ENCODE measurements around the gene PLEKHJ1. TPM values are rescaled to one million over a fixed set of nuclear protein-coding genes. Genes with fewer than 3 reads are reported as not detected.
"Not testable (repeated sequence)": the region's sequence is repeated elsewhere in the genome, so short reads cannot be mapped to it uniquely, and the experiment has no call there.

PLEKHJ1 gene
- total and polyA plus RNA-seq, 9 of the 15 experiments (the other 6 are each of a cell fraction or from before 2014, with no cell fraction given) = 1.5 to 188 (median 63.9) TPM

DNA sequence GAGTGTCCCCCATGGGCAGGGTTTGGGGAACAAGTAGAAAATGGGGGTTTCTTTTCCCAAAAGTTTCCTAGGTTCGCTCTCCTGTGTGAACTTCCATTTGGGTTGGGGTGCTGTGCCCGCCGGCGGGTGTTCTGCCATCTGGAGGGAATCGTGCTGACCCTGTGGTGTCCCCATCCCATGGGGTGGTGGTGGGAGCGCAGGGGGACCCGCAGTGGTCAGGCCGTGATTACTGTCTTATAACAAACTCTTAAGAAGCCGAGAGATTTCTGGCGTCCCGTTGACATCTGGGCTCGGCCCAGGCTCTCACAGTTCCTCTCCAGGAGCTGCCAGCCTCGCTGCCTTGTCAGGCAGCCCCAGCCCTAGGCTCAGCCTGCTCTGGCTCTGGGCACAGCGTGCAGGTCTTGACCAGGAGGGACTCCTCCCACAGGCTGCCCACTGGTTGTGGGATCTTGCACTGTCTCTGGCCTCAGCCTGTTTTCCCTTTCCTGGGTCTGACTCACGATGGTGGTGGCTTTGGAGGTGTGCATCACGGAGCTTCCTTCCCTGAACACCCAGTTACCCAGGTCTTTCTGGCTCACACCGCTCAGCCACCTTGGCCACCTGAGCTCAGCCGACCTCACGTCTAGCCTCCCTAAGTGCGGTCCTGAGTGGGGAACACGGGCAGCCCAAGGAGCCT, 34.5 kb downstream of the PLEKHJ1 start:
- no peaks in the 10 kb centered on the region for H3K9me3 ChIP-seq (replicated peaks; ENCODE audit: control insufficient read depth, insufficient read depth, low read depth, low read length)
- H3K27me3 ChIP-seq (ENCODE audit: control insufficient read depth in 2 of 2, insufficient read depth in 2 of 2, low read length in 2 of 2) = no peaks in the 10 kb centered on the region
- H4K20me1 ChIP-seq (replicated peaks; ENCODE audit: control insufficient read depth, insufficient read depth, low read length) = peaks cover 14% of the 10 kb centered on the region
- TF ChIP-seq RBBP5 (IDR thresholded peaks at IDR 0.05; ENCODE audit: borderline replicate concordance, insufficient read depth, low read length, poor library complexity, severe bottlenecking) (no peak), TAL1 (IDR thresholded peaks at IDR 0.05) (no peak), CBX1 (IDR thresholded peaks at IDR 0.05; ENCODE audit: low read depth) (no peak), PHB2 (IDR thresholded peaks at IDR 0.05; ENCODE audit: low read depth) (no peak)
- ChIA-PET POLR2A (interaction anchor here (0.6 to 0.9 kb wide), 2 partner anchors 14 to 44 kb away, joined by 3 to 4 read pairs; no protein-coding TSS in a partner anchor), CTCF (ENCODE audit: low intra/inter-chr PET ratio) (no interaction called here)
- peaks cover 3% of the 10 kb centered on the region for H3K9me1 ChIP-seq (ENCODE audit: control insufficient read depth, insufficient read depth, low read length)
- peaks cover 0 to 53% of the 10 kb centered on the region in 2 experiments; a peak in 3 of 5 replicates for H3K4me1 ChIP-seq (replicated peaks in 1 of 2; ENCODE audit: control insufficient read depth in 2 of 2, insufficient read depth in 2 of 2, low read length in 2 of 2)
- in situ Hi-C loops (cut with MboI) = no loop called here
- H3K27ac ChIP-seq (ENCODE audit: extremely low read depth, low read depth, low read length) = no peak overlapping the region
- no peak overlapping the region for H3K4me3 ChIP-seq
- no TSS peak for BruUV-seq (replicated peaks)
- H3K36me3 ChIP-seq (ENCODE audit: control insufficient read depth, insufficient read depth, low read length) = peaks cover 83% of the 10 kb centered on the region; the same call in 2 of the 3 replicates
- peaks cover 21% of the 10 kb centered on the region for H3K79me2 ChIP-seq (ENCODE audit: control insufficient read depth, insufficient read depth, low read length)
- no peak overlapping the region for H2AFZ ChIP-seq (ENCODE audit: low read depth, low read length)
- 91% methylated on average over 20 of the region's 21 CpGs for WGBS (ENCODE audit: insufficient coverage, low coverage, missing lambda C conversion rate)
- intact Hi-C loops (cut with micrococcal nuclease) = no loop called here
- ATAC-seq (no peak), DNase-seq (ENCODE audit: extremely low read depth in 1 of 4, low spot score in 3 of 4) (no peak), FAIRE-seq (no peak)
- H3K4me2 ChIP-seq (ENCODE audit: insufficient read depth, low read length) = no peak overlapping the region
- H3K9ac ChIP-seq (ENCODE audit: insufficient read depth in 1 of 2, low read depth in 2 of 2, low read length in 2 of 2) = no peak overlapping the region; a peak in 1 of 4 replicates

DNA sequence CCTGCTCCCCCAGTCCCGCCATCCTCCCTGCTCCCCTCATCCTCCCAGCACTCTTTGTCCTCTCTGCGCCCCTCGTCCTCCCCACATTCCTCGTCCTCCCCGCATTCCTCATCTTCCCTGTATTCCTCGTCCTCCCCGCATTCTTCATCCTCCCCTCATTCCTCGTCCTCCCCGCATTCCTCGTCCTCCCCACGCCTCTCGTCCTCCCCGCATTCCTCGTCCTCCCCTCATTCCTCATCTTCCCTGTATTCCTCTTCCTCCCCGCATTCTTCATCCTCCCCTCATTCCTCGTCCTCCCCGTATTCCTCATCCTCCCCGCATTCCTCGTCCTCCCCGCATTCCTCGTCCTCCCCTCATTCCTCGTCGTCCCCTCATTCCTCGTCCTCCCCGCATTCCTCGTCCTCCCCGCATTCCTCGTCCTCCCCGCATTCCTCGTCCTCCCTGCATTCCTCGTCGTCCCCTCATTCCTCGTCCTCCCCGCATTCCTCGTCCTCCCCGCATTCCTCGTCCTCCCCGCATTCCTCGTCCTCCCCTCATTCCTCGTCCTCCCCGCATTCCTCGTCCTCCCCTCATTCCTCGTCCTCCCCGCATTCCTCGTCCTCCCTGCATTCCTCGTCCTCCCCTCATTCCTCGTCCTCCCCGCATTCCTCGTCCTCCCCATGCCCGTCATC, 35.4 kb downstream of the PLEKHJ1 start:
- ATAC-seq; H2AFZ ChIP-seq (ENCODE audit: low read depth, low read length); H3K9me3 ChIP-seq (replicated peaks; ENCODE audit: control insufficient read depth, insufficient read depth, low read depth, low read length); FAIRE-seq; CTCF ChIA-PET (ENCODE audit: low intra/inter-chr PET ratio); BruUV-seq (replicated peaks); intact Hi-C loops (cut with micrococcal nuclease); H3K4me3 ChIP-seq; H3K4me2 ChIP-seq (ENCODE audit: insufficient read depth, low read length); POLR2A ChIA-PET; DNase-seq (ENCODE audit: extremely low read depth in 1 of 4, low spot score in 3 of 4); H3K9ac ChIP-seq (ENCODE audit: insufficient read depth in 1 of 2, low read depth in 2 of 2, low read length in 2 of 2); in situ Hi-C loops (cut with MboI); H3K27me3 ChIP-seq (ENCODE audit: control insufficient read depth in 2 of 2, insufficient read depth in 2 of 2, low read length in 2 of 2); H3K9me1 ChIP-seq (ENCODE audit: control insufficient read depth, insufficient read depth, low read length); H3K27ac ChIP-seq (ENCODE audit: extremely low read depth, low read depth, low read length): not testable (repeated sequence)
- 93% methylated on average over 28 of the region's 50 CpGs for WGBS (ENCODE audit: insufficient coverage, low coverage, missing lambda C conversion rate)
- peaks cover 0 to 55% of the 10 kb centered on the region in 2 experiments; a peak in 3 of 5 replicates for H3K4me1 ChIP-seq (replicated peaks in 1 of 2; ENCODE audit: control insufficient read depth in 2 of 2, insufficient read depth in 2 of 2, low read length in 2 of 2)
- H3K79me2 ChIP-seq (ENCODE audit: control insufficient read depth, insufficient read depth, low read length) = peaks cover 23% of the 10 kb centered on the region
- H4K20me1 ChIP-seq (replicated peaks; ENCODE audit: control insufficient read depth, insufficient read depth, low read length) = peaks cover 14% of the 10 kb centered on the region
- H3K36me3 ChIP-seq (ENCODE audit: control insufficient read depth, insufficient read depth, low read length) = peaks cover 85% of the 10 kb centered on the region; the same call in 2 of the 3 replicates

Measured in K562 (cell line).